MCF 10A (cell line): ENCODE measurements around the gene EIF4EBP2. TPM values are rescaled to one million over a fixed set of nuclear protein-coding genes. Genes with fewer than 3 reads are reported as not detected.

ENCODE experiments used
- BruUV-seq: library from RNA; stranded (reverse); fragments of 400-500 nt; replicated peaks from 2 replicates; lab custom pipeline; 2021; lab: Mats Ljungman, UMichigan
- CTCF ChIA-PET: fragments of 300-600 bp; sonication (Branson Sonifier 250); formaldehyde crosslinking; extraction: SDS; loops from one replicate; lab custom pipeline; 2021; ENCODE audit warnings: antibody characterized with exemption, inconsistent platforms; lab: Yijun Ruan, JAX
- POLR2A ChIA-PET: fragments of 300-600, 350-650 bp; sonication (Branson Sonifier 250); formaldehyde crosslinking; extraction: SDS; loops from one replicate; lab custom pipeline; 2020; ENCODE audit warnings: antibody characterized with exemption, inconsistent platforms; lab: Yijun Ruan, JAX
- DNase-seq: peaks from one replicate; pipeline ENCODE4 v3.0.0-alpha.2; 2018; ENCODE audit not compliant: unreplicated experiment
- H3K27ac Mint-ChIP-seq: one replicate; pipeline ENCODE4 v1.8.0; 2022; ENCODE audit warnings: mild to moderate bottlenecking, low read depth, mixed read lengths; ENCODE audit not compliant: unreplicated experiment
- H3K27me3 Mint-ChIP-seq: one replicate; pipeline ENCODE4 v1.8.0; 2022; ENCODE audit warnings: mixed read lengths; ENCODE audit not compliant: insufficient read depth, unreplicated experiment
- H3K36me3 Mint-ChIP-seq: one replicate; pipeline ENCODE4 v1.8.0; 2022; ENCODE audit warnings: mild to moderate bottlenecking, moderate library complexity, mixed read lengths; ENCODE audit not compliant: insufficient read depth, unreplicated experiment
- H3K4me1 Mint-ChIP-seq: one replicate; pipeline ENCODE4 v1.8.0; 2022; ENCODE audit warnings: mixed read lengths; ENCODE audit not compliant: insufficient read depth, unreplicated experiment
- H3K4me3 Mint-ChIP-seq: one replicate; pipeline ENCODE4 v1.8.0; 2022; ENCODE audit warnings: mild to moderate bottlenecking, moderate library complexity, mixed read lengths; ENCODE audit not compliant: unreplicated experiment
- H3K9me3 Mint-ChIP-seq: one replicate; pipeline ENCODE4 v1.8.0; 2022; ENCODE audit warnings: mixed read lengths; ENCODE audit not compliant: unreplicated experiment
- intact Hi-C: fragments of 100-400 bp; cut with micrococcal nuclease; formaldehyde crosslinking; loops from 2 replicates; pipeline ENCODE4 v1.14.1; 2022
- total RNA-seq: library from RNA; stranded (reverse); gene quantifications from 2 replicates; pipeline ENCODE4 v1.2.3, GENCODE V29; 2022
- TF ChIP-seq, protein P1 (sequence below): fragments of 200-600 bp; IDR thresholded peaks from one replicate; pipeline ENCODE4 v1.8.0; 2022; ENCODE audit warnings: antibody characterized with exemption, mild to moderate bottlenecking; ENCODE audit not compliant: unreplicated experiment

The EIF4EBP2 gene
- total RNA-seq, 1 experiment from 2014 or later = 21.2 TPM

DNA sequence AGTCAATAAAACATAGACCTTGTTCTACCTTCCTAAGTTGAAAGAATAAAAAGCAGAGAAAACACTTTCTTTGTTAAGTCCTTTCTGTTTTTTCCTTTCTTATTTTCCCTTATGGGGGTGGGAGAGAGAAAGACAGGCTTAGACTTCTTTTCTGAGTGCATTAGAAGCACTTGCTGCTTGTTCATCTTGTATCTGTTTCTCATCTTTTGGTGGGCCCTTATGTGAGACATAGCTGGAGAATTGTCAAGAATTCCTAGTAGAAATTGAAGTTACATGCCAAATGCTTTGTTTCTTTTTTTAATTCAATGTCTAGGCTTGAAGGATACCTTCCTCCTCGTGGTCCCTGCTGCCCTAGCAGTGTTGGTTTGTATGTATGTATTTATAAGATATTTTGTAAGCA lies 6.7 kb downstream of the EIF4EBP2 start:
- TF ChIP-seq, protein P1, sequence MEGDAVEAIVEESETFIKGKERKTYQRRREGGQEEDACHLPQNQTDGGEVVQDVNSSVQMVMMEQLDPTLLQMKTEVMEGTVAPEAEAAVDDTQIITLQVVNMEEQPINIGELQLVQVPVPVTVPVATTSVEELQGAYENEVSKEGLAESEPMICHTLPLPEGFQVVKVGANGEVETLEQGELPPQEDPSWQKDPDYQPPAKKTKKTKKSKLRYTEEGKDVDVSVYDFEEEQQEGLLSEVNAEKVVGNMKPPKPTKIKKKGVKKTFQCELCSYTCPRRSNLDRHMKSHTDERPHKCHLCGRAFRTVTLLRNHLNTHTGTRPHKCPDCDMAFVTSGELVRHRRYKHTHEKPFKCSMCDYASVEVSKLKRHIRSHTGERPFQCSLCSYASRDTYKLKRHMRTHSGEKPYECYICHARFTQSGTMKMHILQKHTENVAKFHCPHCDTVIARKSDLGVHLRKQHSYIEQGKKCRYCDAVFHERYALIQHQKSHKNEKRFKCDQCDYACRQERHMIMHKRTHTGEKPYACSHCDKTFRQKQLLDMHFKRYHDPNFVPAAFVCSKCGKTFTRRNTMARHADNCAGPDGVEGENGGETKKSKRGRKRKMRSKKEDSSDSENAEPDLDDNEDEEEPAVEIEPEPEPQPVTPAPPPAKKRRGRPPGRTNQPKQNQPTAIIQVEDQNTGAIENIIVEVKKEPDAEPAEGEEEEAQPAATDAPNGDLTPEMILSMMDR = no peak
- Mint-ChIP-seq H3K4me3 (no peak overlapping the region), H3K27me3 (no peaks in the 10 kb centered on the region), H3K36me3 (peaks cover 27% of the 10 kb centered on the region), H3K4me1 (peaks cover 29% of the 10 kb centered on the region), H3K9me3 (no peaks in the 10 kb centered on the region), H3K27ac (no peak overlapping the region)
- POLR2A ChIA-PET = interaction anchor here (0.6 kb wide), 1 partner anchor 14 kb away, joined by 3 read pairs; no protein-coding TSS in a partner anchor
- intact Hi-C loops = no loop called here
- no TSS peak for BruUV-seq
- no peak for DNase-seq
- CTCF ChIA-PET = no interaction called here

DNA sequence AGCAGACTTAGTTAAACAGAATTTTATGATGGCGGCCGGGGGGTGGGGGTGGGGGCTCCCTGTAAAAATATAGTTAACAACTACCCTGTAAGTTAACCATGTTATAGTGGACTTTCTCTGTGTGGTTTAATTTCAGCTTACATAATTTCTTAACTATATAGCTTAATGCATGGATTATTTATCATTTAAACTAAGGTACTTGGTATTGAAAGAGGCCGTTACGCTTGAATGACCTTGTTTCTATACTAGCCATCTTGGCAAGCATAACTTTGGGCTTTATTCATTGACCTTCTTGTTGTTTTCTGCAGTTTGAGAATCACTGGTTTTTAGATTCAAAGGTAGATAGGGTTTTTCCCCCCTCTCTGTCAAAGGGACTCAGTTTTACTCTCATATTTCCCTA lies 8.4 kb downstream of the EIF4EBP2 start:
- Mint-ChIP-seq H3K27ac (no peak overlapping the region), H3K4me1 (peaks cover 23% of the 10 kb centered on the region), H3K27me3 (no peaks in the 10 kb centered on the region), H3K4me3 (no peak overlapping the region), H3K9me3 (no peaks in the 10 kb centered on the region), H3K36me3 (peaks cover 27% of the 10 kb centered on the region)
- no peak for DNase-seq
- ChIA-PET POLR2A (interaction anchor here (1.0 kb wide), 1 partner anchor 12 kb away, joined by 3 read pairs; no protein-coding TSS in a partner anchor), CTCF (interaction anchor here (0.6 to 1.4 kb wide), 3 partner anchors 21 to 297 kb away, joined by 3 read pairs; partner anchors contain the start of gene TYSND1)
- intact Hi-C loops = no loop called here
- TF ChIP-seq, protein P1 = no peak
- BruUV-seq = no TSS peak

- no peak for DNase-seq
- Mint-ChIP-seq H3K27me3 (no peaks in the 10 kb centered on the region), H3K27ac (no peak overlapping the region), H3K36me3 (peaks cover 43% of the 10 kb centered on the region), H3K4me3 (no peak overlapping the region), H3K4me1 (peaks cover 20% of the 10 kb centered on the region), H3K9me3 (no peaks in the 10 kb centered on the region)
- TF ChIP-seq, protein P1 = no peak
- POLR2A ChIA-PET = interaction anchor here (0.6 to 5.6 kb wide), 5 partner anchors 13 to 242 kb away, joined by 3 to 49 read pairs (median 3); partner anchors contain the start of gene EIF4EBP2
- no TSS peak for BruUV-seq
- intact Hi-C loops = no loop called here
- CTCF ChIA-PET = interaction anchor here (0.7 to 1.0 kb wide), 2 partner anchors 43 to 124 kb away, joined by 3 read pairs; no protein-coding TSS in a partner anchor
Measured at GRCh38 chr10:70417568-70417967, 13.6 kb downstream of the EIF4EBP2 start.

DNA sequence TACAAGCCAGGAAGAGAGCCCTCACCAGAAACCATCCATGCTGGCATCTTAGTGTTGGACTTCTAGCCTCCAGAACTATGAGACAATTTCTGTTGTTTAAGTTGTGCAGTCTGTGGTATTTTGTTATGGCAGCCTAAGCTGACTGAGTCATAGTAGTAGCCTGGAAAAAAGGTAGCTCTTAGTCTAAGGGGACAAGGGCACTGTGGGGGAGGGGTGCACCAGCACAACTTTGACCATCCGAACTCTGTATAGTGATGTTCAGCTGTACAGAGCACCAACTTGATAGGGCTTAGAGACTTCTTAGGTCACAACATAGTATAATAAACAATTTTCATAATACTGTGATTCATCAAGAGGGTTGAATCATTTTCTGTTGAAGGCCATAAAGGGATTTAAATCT lies 14.3 kb downstream of the EIF4EBP2 start:
- no peaks in the 10 kb centered on the region for H3K27me3 Mint-ChIP-seq
- H3K36me3 Mint-ChIP-seq = peaks cover 50% of the 10 kb centered on the region
- peak; percentile 28 for DNase-seq
- ChIA-PET CTCF (interaction anchor here (0.5 to 1.0 kb wide), 2 partner anchors 18 to 123 kb away, joined by 3 read pairs; no protein-coding TSS in a partner anchor), POLR2A (interaction anchor here (0.7 to 5.6 kb wide), 2 partner anchors 14 to 207 kb away, joined by 3 to 49 read pairs; partner anchors contain the start of gene EIF4EBP2)
- H3K4me3 Mint-ChIP-seq = no peak overlapping the region
- no TSS peak for BruUV-seq
- TF ChIP-seq, protein P1 = no peak
- peak overlapping the region; percentile 10 for H3K27ac Mint-ChIP-seq
- peaks cover 14% of the 10 kb centered on the region for H3K4me1 Mint-ChIP-seq
- H3K9me3 Mint-ChIP-seq = no peaks in the 10 kb centered on the region
- intact Hi-C loops = no loop called here
